ENCODE data around the gene IL1B. TPM values are rescaled to one million over a fixed set of nuclear protein-coding genes. Genes with fewer than 3 reads are reported as not detected.

Gene IL1B
- total RNA-seq, 1 donor from 2014 or later: not detected

GRCh38 chr2:112818094-112818902, 18.3 kb downstream of the IL1B start:
- peaks cover 13% of the 10 kb centered on the region for H3K4me1 Mint-ChIP-seq
- TF ChIP-seq EZH2phosphoT487 (IDR thresholded peaks at IDR 0.05) (no peak), EZH2 (IDR thresholded peaks at IDR 0.05) (no peak)
- TF ChIP-seq, protein P1, sequence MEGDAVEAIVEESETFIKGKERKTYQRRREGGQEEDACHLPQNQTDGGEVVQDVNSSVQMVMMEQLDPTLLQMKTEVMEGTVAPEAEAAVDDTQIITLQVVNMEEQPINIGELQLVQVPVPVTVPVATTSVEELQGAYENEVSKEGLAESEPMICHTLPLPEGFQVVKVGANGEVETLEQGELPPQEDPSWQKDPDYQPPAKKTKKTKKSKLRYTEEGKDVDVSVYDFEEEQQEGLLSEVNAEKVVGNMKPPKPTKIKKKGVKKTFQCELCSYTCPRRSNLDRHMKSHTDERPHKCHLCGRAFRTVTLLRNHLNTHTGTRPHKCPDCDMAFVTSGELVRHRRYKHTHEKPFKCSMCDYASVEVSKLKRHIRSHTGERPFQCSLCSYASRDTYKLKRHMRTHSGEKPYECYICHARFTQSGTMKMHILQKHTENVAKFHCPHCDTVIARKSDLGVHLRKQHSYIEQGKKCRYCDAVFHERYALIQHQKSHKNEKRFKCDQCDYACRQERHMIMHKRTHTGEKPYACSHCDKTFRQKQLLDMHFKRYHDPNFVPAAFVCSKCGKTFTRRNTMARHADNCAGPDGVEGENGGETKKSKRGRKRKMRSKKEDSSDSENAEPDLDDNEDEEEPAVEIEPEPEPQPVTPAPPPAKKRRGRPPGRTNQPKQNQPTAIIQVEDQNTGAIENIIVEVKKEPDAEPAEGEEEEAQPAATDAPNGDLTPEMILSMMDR (IDR thresholded peaks at IDR 0.05): no peak
- H3K36me3 ChIP-seq: no peaks in the 10 kb centered on the region
- H3K9ac ChIP-seq: no peak overlapping the region
- no peaks in the 10 kb centered on the region for H3K79me2 ChIP-seq (ENCODE audit: low read depth)
- H3K36me3 Mint-ChIP-seq: peaks cover 2% of the 10 kb centered on the region
- no peak overlapping the region for H3K4me2 ChIP-seq
- H3K27me3 Mint-ChIP-seq (ENCODE audit: insufficient read depth, low read depth): no peaks in the 10 kb centered on the region
- no peak for DNase-seq (ENCODE audit: low spot score)
- no peak overlapping the region for H3K4me3 ChIP-seq
- no peak overlapping the region for H3K27ac ChIP-seq
- no peaks in the 10 kb centered on the region for H4K20me1 ChIP-seq (ENCODE audit: low read depth)
- no peak overlapping the region for H2AFZ ChIP-seq (replicated peaks)
- no peaks in the 10 kb centered on the region for H3K9me3 Mint-ChIP-seq
- H3K27me3 ChIP-seq: no peaks in the 10 kb centered on the region
- H3K4me1 ChIP-seq: no peaks in the 10 kb centered on the region
- H3K27ac Mint-ChIP-seq: no peak overlapping the region
- no peaks in the 10 kb centered on the region for H3K9me3 ChIP-seq (ENCODE audit: low read depth)
- no peaks in the 10 kb centered on the region for H3F3A ChIP-seq (ENCODE audit: low read depth)
- H3K4me3 Mint-ChIP-seq: no peak overlapping the region

- Mint-ChIP-seq H3K36me3 (no peaks in the 10 kb centered on the region), H3K4me3 (no peak overlapping the region), H3K4me1 (peaks cover 13% of the 10 kb centered on the region), H3K27me3 (ENCODE audit: insufficient read depth, low read depth) (no peaks in the 10 kb centered on the region), H3K9me3 (no peaks in the 10 kb centered on the region), H3K27ac (no peak overlapping the region)
- no peak for DNase-seq (ENCODE audit: low spot score)
- H3K27me3 ChIP-seq: no peaks in the 10 kb centered on the region
- H3K4me1 ChIP-seq: no peaks in the 10 kb centered on the region
- H3K27ac ChIP-seq: no peak overlapping the region
- no peaks in the 10 kb centered on the region for H3K79me2 ChIP-seq (ENCODE audit: low read depth)
- H3K4me3 ChIP-seq: no peak overlapping the region
- no peaks in the 10 kb centered on the region for H3F3A ChIP-seq (ENCODE audit: low read depth)
- no peak overlapping the region for H2AFZ ChIP-seq (replicated peaks)
- H3K4me2 ChIP-seq: no peak overlapping the region
- H3K9me3 ChIP-seq (ENCODE audit: low read depth): no peaks in the 10 kb centered on the region
- no peak overlapping the region for H3K9ac ChIP-seq
- no peak for TF ChIP-seq EZH2phosphoT487 (IDR thresholded peaks at IDR 0.05)
- TF ChIP-seq, protein P1 (IDR thresholded peaks at IDR 0.05): no peak
- no peak for TF ChIP-seq EZH2 (IDR thresholded peaks at IDR 0.05)
- no peaks in the 10 kb centered on the region for H3K36me3 ChIP-seq
- H4K20me1 ChIP-seq (ENCODE audit: low read depth): no peaks in the 10 kb centered on the region
Observed at GRCh38 chr2:112817082-112817689, 19.4 kb downstream of the IL1B start.

GRCh38 chr2:112814278-112814677, 22.3 kb downstream of the IL1B start:
- Mint-ChIP-seq H3K27ac (peak overlapping the region; percentile 6), H3K36me3 (no peaks in the 10 kb centered on the region), H3K4me3 (no peak overlapping the region), H3K27me3 (ENCODE audit: insufficient read depth, low read depth) (no peaks in the 10 kb centered on the region), H3K4me1 (peaks cover 13% of the 10 kb centered on the region), H3K9me3 (no peaks in the 10 kb centered on the region)
- H3K9me3 ChIP-seq (ENCODE audit: low read depth): no peaks in the 10 kb centered on the region
- no peak overlapping the region for H3K27ac ChIP-seq
- H3K9ac ChIP-seq: no peak overlapping the region
- no peaks in the 10 kb centered on the region for H3K79me2 ChIP-seq (ENCODE audit: low read depth)
- no peaks in the 10 kb centered on the region for H3F3A ChIP-seq (ENCODE audit: low read depth)
- peak; percentile 11 for DNase-seq (ENCODE audit: low spot score)
- H4K20me1 ChIP-seq (ENCODE audit: low read depth): no peaks in the 10 kb centered on the region
- no peak overlapping the region for H2AFZ ChIP-seq (replicated peaks)
- TF ChIP-seq, protein P1 (IDR thresholded peaks at IDR 0.05): no peak
- TF ChIP-seq EZH2 (IDR thresholded peaks at IDR 0.05) (no peak), EZH2phosphoT487 (IDR thresholded peaks at IDR 0.05) (no peak)
- no peaks in the 10 kb centered on the region for H3K4me1 ChIP-seq
- no peak overlapping the region for H3K4me3 ChIP-seq
- H3K36me3 ChIP-seq: no peaks in the 10 kb centered on the region
- H3K27me3 ChIP-seq: no peaks in the 10 kb centered on the region
- H3K4me2 ChIP-seq: no peak overlapping the region

All from neural progenitor cell (in vitro differentiated cells).